Activated naive CD4-positive, alpha-beta T cell treated with anti-CD3 and anti-CD28 coated beads, Interleukin-2, amount 50 U/mL, for 72 hours (primary cell): ENCODE results near the gene S100B. TPM values are rescaled to one million over a fixed set of nuclear protein-coding genes. Genes with fewer than 3 reads are reported as not detected.

ENCODE experiments used
- ATAC-seq, 2 donors: fragments of 150-1000 bp; cut with Tn5 transposase; 2 replicates each; pipeline ENCODE4 v1.10.0; 2021; ENCODE audit warnings: mild to moderate bottlenecking in 2 of 2, moderate library complexity in 2 of 2
- DNase-seq, 2 donors: peaks; one replicate each; pipeline ENCODE4 v3.0.0; 2021 to 2022; ENCODE audit warnings: low spot score in 2 of 2
- H3K27ac Mint-ChIP-seq, 2 donors: one replicate each; pipeline ENCODE4 v1.8.0; 2022; ENCODE audit warnings: mild to moderate bottlenecking in 2 of 2, mixed read lengths in 2 of 2
- H3K36me3 Mint-ChIP-seq, 2 donors: one replicate each; pipeline ENCODE4 v1.8.0; 2022; ENCODE audit warnings: mixed read lengths in 2 of 2
- H3K9me3 Mint-ChIP-seq, 2 donors: one replicate each; pipeline ENCODE4 v1.8.0; 2022; ENCODE audit warnings: mixed read lengths in 2 of 2
- total RNA-seq, 2 donors: library from RNA; stranded (reverse); gene quantifications; one replicate each; pipeline ENCODE4 v1.2.3, GENCODE V29; 2022

Gene S100B
- total RNA-seq, 2 donors from 2014 or later, result not detected

- H3K36me3 Mint-ChIP-seq, result no peaks in the 10 kb centered on the region
Observed at GRCh38 chr21:46617267-46618051, 12.6 kb upstream of the S100B start.

GRCh38 chr21:46616656-46617055, 11.8 kb upstream of the S100B start:
- no peak overlapping the region for H3K27ac Mint-ChIP-seq
- DNase-seq (no peak), ATAC-seq (no peak)
- H3K36me3 Mint-ChIP-seq, result no peaks in the 10 kb centered on the region
- peaks cover 7 to 10% of the 10 kb centered on the region in 2 donors for H3K9me3 Mint-ChIP-seq

More at GRCh38 chr21:46617267-46618051, 12.6 kb upstream of the S100B start:
- H3K9me3 Mint-ChIP-seq, result peaks cover 2 to 7% of the 10 kb centered on the region in 2 donors
- H3K27ac Mint-ChIP-seq, result no peak overlapping the region
- peak in 1 of 2 donors; percentile 59 for ATAC-seq
- DNase-seq, result no peak

GRCh38 chr21:46616050-46616449, 11.2 kb upstream of the S100B start:
- no peak for DNase-seq
- Mint-ChIP-seq H3K36me3 (no peaks in the 10 kb centered on the region), H3K27ac (no peak overlapping the region), H3K9me3 (peaks cover 7 to 11% of the 10 kb centered on the region in 2 donors)
- no peak for ATAC-seq

GRCh38 chr21:46613391-46613790, 8.5 kb upstream of the S100B start:
- Mint-ChIP-seq H3K9me3 (peaks cover 4 to 11% of the 10 kb centered on the region in 2 donors), H3K36me3 (no peaks in the 10 kb centered on the region), H3K27ac (no peak overlapping the region)
- DNase-seq, result no peak
- no peak for ATAC-seq

GRCh38 chr21:46610018-46610701, 5.3 kb upstream of the S100B start:
- DNase-seq, result no peak
- H3K27ac Mint-ChIP-seq, result no peak overlapping the region

GRCh38 chr21:46608672-46609111, 3.8 kb upstream of the S100B start:
- H3K9me3 Mint-ChIP-seq, result peaks cover 4 to 11% of the 10 kb centered on the region in 2 donors
- DNase-seq (no peak), ATAC-seq (no peak)
- no peaks in the 10 kb centered on the region for H3K36me3 Mint-ChIP-seq
- H3K27ac Mint-ChIP-seq, result no peak overlapping the region

More at GRCh38 chr21:46610018-46610701, 5.3 kb upstream of the S100B start:
- Mint-ChIP-seq H3K36me3 (no peaks in the 10 kb centered on the region), H3K9me3 (peaks cover 4 to 11% of the 10 kb centered on the region in 2 donors)
- ATAC-seq, result no peak

- no peak overlapping the region for H3K27ac Mint-ChIP-seq
- ATAC-seq (no peak), DNase-seq (no peak)
- no peaks in the 10 kb centered on the region for H3K36me3 Mint-ChIP-seq
- peaks cover 0 to 11% of the 10 kb centered on the region in 2 donors for H3K9me3 Mint-ChIP-seq
Observed at GRCh38 chr21:46607636-46608035, 2.8 kb upstream of the S100B start.

GRCh38 chr21:46606427-46606813, 1.5 kb upstream of the S100B start:
- DNase-seq, result no peak
- ATAC-seq, result peak; percentile 11 to 42
- no peaks in the 10 kb centered on the region for H3K9me3 Mint-ChIP-seq
- no peaks in the 10 kb centered on the region for H3K36me3 Mint-ChIP-seq
- peak overlapping the region; percentile 72 for H3K27ac Mint-ChIP-seq

- no peak for DNase-seq
- no peaks in the 10 kb centered on the region for H3K36me3 Mint-ChIP-seq
- H3K9me3 Mint-ChIP-seq, result no peaks in the 10 kb centered on the region
- ATAC-seq, result peak; percentile 67 to 96
- peak overlapping the region; percentile 14 to 72 for H3K27ac Mint-ChIP-seq
Observed at GRCh38 chr21:46605767-46606426, 1.0 kb upstream of the S100B start.

GRCh38 chr21:46604329-46604974, 430 bp downstream of the S100B start:
- DNase-seq (no peak), ATAC-seq (no peak)
- H3K36me3 Mint-ChIP-seq, result no peaks in the 10 kb centered on the region
- no peak overlapping the region for H3K27ac Mint-ChIP-seq
- H3K9me3 Mint-ChIP-seq, result no peaks in the 10 kb centered on the region

- no peak for DNase-seq
- no peak overlapping the region for H3K27ac Mint-ChIP-seq
- ATAC-seq, result no peak
- no peaks in the 10 kb centered on the region for H3K36me3 Mint-ChIP-seq
- no peaks in the 10 kb centered on the region for H3K9me3 Mint-ChIP-seq
Observed at GRCh38 chr21:46603228-46603627, 1.7 kb downstream of the S100B start.

GRCh38 chr21:46600978-46601377, 3.9 kb downstream of the S100B start:
- DNase-seq (no peak), ATAC-seq (no peak)
- no peak overlapping the region for H3K27ac Mint-ChIP-seq
- H3K9me3 Mint-ChIP-seq, result no peaks in the 10 kb centered on the region
- no peaks in the 10 kb centered on the region for H3K36me3 Mint-ChIP-seq

GRCh38 chr21:46600305-46600704, 4.6 kb downstream of the S100B start:
- H3K27ac Mint-ChIP-seq, result peak overlapping the region in 1 of 2 donors; percentile 23
- H3K9me3 Mint-ChIP-seq, result no peaks in the 10 kb centered on the region
- ATAC-seq, result no peak
- peaks cover 0 to 4% of the 10 kb centered on the region in 2 donors for H3K36me3 Mint-ChIP-seq
- DNase-seq, result no peak

GRCh38 chr21:46598581-46599572, 6.0 kb downstream of the S100B start:
- H3K27ac Mint-ChIP-seq, result no peak overlapping the region
- H3K9me3 Mint-ChIP-seq, result no peaks in the 10 kb centered on the region
- H3K36me3 Mint-ChIP-seq, result peaks cover 0 to 5% of the 10 kb centered on the region in 2 donors
- ATAC-seq (no peak), DNase-seq (no peak)

GRCh38 chr21:46597896-46598343, 7.0 kb downstream of the S100B start:
- ATAC-seq (no peak), DNase-seq (no peak)
- Mint-ChIP-seq H3K9me3 (no peaks in the 10 kb centered on the region), H3K36me3 (peaks cover 5 to 6% of the 10 kb centered on the region in 2 donors), H3K27ac (no peak overlapping the region)
